GM23248 (cell line): ENCODE measurements around the gene TGFB1.

Source experiments
- EZH2 ChIP-seq: fragments of 200-600 bp; sonication (generic); IDR thresholded peaks from 2 replicates; pipeline ENCODE4 v1.6.1; 2018; ENCODE audit warnings: antibody characterized with exemption, mild to moderate bottlenecking; ENCODE audit not compliant: insufficient read depth, poor library complexity, severe bottlenecking
- EZH2phosphoT487 ChIP-seq: fragments of 200-600 bp; sonication (generic); IDR thresholded peaks from 2 replicates; pipeline ENCODE4 v1.6.1; 2018; ENCODE audit warnings: antibody characterized with exemption, moderate library complexity, mild to moderate bottlenecking, low read depth; ENCODE audit not compliant: insufficient read depth

- TF ChIP-seq EZH2 (no peak), EZH2phosphoT487 (no peak)
Observed at GRCh38 chr19:41352279-41352608, 1.5 kb downstream of the TGFB1 start.
